H7 (cell line): Measurements from ENCODE around the gene ZNF784. TPM values are rescaled to one million over a fixed set of nuclear protein-coding genes. Genes with fewer than 3 reads are reported as not detected.

Experiments
- DNase-seq: peaks from one replicate; pipeline ENCODE4 v3.0.0; 2012
- H3K27me3 ChIP-seq: 2 replicates; pipeline ENCODE4 v1.6.0; 2011; ENCODE audit warnings: mild to moderate bottlenecking, low read length; ENCODE audit not compliant: control insufficient read depth, insufficient read depth
- H3K36me3 ChIP-seq: replicated peaks from 2 replicates; pipeline ENCODE4 v1.5.1; 2011; ENCODE audit warnings: low read length; ENCODE audit not compliant: control insufficient read depth, insufficient read depth
- H3K4me3 ChIP-seq: 2 replicates; pipeline ENCODE4 v1.5.1; 2011; ENCODE audit warnings: low read depth, mild to moderate bottlenecking, control low read depth, low read length, moderate library complexity; ENCODE audit not compliant: insufficient read depth
- total RNA-seq: library from RNA; depleted of rRNA; stranded (reverse); fragments of >200 nt; shearing (Covaris generic); gene quantifications from 2 replicates; pipeline ENCODE4 v1.2.3, GENCODE V29; 2014

The ZNF784 gene
- total RNA-seq, 1 experiment from 2014 or later = 12.5 TPM

DNA sequence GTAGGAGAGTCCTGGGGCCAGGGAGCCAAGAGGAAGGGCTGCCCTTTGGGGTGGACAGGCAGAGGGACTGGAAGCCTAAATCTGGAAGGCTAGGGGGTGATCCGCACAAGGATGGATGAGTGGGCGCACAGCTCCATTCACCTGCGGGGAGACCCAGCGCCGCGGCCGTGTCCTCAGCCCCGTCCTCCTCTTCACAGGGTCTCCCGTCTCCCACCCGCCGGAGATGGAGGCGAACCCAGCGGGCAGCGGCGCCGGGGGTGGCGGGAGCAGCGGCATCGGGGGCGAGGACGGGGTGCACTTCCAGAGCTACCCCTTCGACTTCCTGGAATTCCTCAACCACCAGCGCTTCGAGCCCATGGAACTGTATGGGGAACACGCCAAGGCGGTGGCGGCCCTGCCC is 11.0 kb downstream of the ZNF784 start:
- peaks cover 2% of the 10 kb centered on the region for H3K36me3 ChIP-seq
- H3K27me3 ChIP-seq = no peaks in the 10 kb centered on the region
- H3K4me3 ChIP-seq = no peak overlapping the region
- DNase-seq = peak; percentile 46

- Histone ChIP-seq H3K36me3 (peaks cover 2% of the 10 kb centered on the region), H3K27me3 (no peaks in the 10 kb centered on the region), H3K4me3 (no peak overlapping the region)
- DNase-seq = no peak
These were observed 12.3 kb downstream of the ZNF784 start for GRCh38 chr19:55611983-55612645.

DNA sequence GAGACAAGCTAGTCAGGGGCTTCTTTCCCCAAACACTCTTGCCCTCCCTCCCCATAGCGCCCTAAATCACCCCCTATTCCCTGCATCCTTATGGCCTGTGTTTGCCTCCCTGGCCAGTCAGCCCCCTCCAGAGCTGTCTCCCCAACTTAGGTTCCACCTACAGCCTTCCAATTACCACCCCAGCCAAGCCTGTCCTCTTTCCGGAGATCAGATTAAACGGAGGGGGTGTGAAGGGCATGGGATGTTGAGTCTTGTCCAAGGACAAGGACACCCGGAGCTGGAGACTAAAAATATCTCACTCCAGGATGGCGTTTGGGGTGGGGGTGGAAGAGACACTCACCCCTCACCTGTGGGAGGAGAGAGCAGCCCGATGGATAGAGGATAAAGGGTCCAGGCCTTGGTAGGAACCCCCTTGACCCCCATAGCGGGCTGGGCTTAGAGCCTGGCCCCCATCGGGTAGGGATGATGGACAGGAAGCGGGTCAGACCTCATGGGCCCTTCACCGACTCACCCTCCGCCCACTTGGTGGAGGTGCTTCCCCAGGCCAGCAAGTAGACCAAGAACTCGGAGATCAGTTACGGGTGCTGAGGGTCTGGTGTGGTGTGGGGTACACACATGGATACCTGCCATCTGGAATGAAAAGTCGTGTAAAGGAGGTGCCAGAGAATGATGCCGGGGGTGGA is 12.9 kb downstream of the ZNF784 start:
- no peak for DNase-seq
- Histone ChIP-seq H3K36me3 (peaks cover 2% of the 10 kb centered on the region), H3K27me3 (no peaks in the 10 kb centered on the region), H3K4me3 (no peak overlapping the region)

- Histone ChIP-seq H3K27me3 (no peaks in the 10 kb centered on the region), H3K36me3 (peaks cover 2% of the 10 kb centered on the region), H3K4me3 (no peak overlapping the region)
- no peak for DNase-seq
These were observed 15.0 kb downstream of the ZNF784 start for GRCh38 chr19:55609326-55609725.

DNA sequence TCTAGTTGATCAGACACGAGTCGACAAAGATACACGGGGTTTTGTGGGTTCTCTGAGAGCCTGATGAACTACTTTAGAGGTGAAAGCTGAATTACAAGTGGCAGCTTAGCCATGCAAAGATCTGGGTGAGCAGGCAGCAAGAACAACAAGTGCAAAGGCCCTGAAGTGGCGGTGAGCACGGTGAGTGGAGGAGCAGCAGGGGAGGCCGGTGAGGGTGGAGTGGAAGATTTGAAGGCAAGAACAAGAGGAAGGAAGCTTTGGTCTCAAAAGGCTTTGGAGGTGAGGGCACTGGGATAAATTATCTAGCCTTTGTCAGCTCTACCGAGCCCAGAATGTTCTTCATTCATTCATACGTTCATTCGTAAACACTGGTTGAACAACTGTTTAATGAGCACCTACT is 17.5 kb downstream of the ZNF784 start:
- Histone ChIP-seq H3K27me3 (no peaks in the 10 kb centered on the region), H3K4me3 (no peak overlapping the region), H3K36me3 (peaks cover 2% of the 10 kb centered on the region)
- DNase-seq = no peak

DNA sequence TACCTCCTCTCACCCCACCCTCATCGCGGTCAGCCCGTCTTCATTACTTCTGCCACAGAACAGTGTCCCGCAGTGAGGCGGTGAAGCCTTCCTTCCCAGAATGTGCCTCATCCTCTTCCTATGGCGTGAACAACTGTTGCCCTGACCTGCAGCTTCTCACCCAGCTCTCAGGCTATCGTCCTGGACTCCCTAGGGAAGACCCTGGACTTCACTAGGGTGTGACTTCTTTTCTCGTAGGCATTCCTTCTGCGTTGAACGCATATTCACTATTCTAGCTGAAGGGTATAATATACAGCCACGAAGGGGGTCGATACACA is 17.9 kb downstream of the ZNF784 start:
- peak overlapping the region; percentile 90; the same call in 1 of the 2 replicates for H3K4me3 ChIP-seq
- no peak for DNase-seq
- H3K27me3 ChIP-seq = no peaks in the 10 kb centered on the region
- peaks cover 2% of the 10 kb centered on the region for H3K36me3 ChIP-seq

GRCh38 chr19:55605637-55606470 is 18.5 kb downstream of the ZNF784 start, which contains the start of gene ZNF865:
Gene ZNF865, plus strand, starts transcription at chr19:55605647. Its CDS starts 7,972 bp downstream, at chr19:55613619.
- Histone ChIP-seq H3K27me3 (no peaks in the 10 kb centered on the region), H3K4me3 (peak within 1 kb of the TSS; percentile 90), H3K36me3 (peaks cover 2% of the 10 kb centered on the region)
- DNase-seq = peak; percentile 91

- peaks cover 2% of the 10 kb centered on the region for H3K36me3 ChIP-seq
- H3K27me3 ChIP-seq = no peaks in the 10 kb centered on the region
- peak overlapping the region; percentile 90 for H3K4me3 ChIP-seq
- peak; percentile 99 for DNase-seq
These were observed 19.1 kb downstream of the ZNF784 start for GRCh38 chr19:55605207-55605636.

GRCh38 chr19:55603581-55604292 is 20.6 kb downstream of the ZNF784 start:
- no peaks in the 10 kb centered on the region for H3K36me3 ChIP-seq
- H3K4me3 ChIP-seq = no peak overlapping the region
- no peaks in the 10 kb centered on the region for H3K27me3 ChIP-seq
- peak; percentile 88 for DNase-seq

- H3K27me3 ChIP-seq = no peaks in the 10 kb centered on the region
- H3K36me3 ChIP-seq = no peaks in the 10 kb centered on the region
- no peak for DNase-seq
- no peak overlapping the region for H3K4me3 ChIP-seq
These were observed 21.3 kb downstream of the ZNF784 start for GRCh38 chr19:55603115-55603514.

DNA sequence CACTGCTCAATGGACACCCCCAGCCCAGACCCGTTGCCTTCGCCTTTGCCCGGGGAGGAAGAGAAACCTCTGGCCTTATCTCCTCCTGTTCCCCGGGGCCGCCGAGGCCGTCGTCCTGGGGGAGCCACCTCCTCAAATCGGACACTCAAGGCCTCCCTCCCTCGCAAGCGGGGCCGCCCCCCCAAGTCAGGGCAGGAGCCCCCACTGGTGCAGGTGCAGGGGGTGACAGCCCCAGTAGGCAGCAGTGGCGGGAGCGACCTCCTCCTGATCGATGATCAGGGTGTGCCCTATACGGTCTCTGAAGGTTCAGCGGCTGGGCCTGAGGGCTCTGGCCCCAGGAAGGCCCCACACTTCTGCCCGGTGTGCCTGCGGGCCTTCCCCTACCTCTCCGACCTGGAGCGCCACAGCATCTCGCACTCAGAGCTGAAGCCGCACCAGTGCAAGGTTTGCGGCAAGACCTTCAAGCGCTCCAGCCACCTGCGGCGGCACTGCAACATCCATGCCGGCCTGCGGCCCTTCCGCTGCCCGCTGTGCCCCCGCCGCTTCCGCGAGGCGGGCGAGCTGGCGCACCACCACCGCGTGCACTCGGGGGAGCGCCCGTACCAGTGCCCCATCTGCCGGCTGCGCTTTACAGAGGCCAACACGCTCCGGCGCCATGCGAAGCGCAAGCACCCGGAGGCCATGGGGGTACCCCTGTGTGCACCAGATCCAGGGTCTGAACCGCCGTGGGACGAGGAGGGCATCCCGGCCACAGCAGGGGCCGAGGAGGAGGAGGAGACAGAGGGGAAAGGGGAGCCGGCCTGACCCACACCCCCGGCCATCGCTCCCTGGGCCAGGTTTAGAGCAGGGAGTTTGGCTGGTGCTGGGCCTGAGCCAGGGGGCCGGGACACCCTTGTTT is 22.0 kb downstream of the ZNF784 start:
- no peak for DNase-seq
- Histone ChIP-seq H3K27me3 (no peaks in the 10 kb centered on the region), H3K4me3 (no peak overlapping the region), H3K36me3 (no peaks in the 10 kb centered on the region)

DNA sequence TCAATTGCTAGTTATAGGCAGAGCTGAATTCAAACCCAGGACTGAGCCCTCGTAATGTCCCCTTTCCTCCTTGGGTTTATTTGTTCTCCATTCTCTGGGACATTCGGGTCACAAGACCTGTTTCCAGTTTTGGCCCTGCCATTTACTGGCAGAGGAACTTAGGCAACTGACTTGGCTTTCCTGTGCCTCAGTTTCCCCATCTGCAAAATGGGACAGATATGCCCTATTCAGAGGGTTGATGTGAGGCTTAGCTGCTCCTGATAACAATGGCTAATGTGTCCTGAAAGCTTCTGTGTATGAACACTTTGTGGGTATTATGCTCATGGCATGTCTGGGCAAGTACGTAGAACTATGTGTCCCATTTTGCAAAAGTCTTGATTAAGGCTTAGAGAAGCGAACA is 23.3 kb downstream of the ZNF784 start:
- H3K27me3 ChIP-seq = no peaks in the 10 kb centered on the region
- no peak for DNase-seq
- H3K4me3 ChIP-seq = peak overlapping the region; percentile 57
- peaks cover 3% of the 10 kb centered on the region; the same call in 1 of the 2 replicates for H3K36me3 ChIP-seq

DNA sequence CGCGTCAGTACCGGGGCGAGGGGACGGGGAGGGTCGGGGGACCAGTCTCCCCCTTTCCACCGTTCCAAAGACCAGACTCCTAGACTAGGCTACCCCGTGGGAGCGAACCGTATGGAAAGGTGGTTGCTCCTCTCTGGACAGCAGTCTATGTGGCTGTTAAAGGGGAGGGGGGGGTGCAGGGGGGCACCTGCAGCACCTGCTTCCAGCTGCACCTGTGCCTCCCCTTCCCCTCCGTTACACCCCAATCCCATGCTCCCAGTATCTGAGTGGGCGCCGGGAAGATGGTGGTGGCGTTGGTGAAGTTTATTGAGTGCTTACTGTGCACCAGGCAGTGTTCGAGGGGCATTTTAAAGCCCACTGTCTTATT is 23.7 kb downstream of the ZNF784 start:
- no peak for DNase-seq
- H3K36me3 ChIP-seq = peaks cover 3% of the 10 kb centered on the region; the same call in 1 of the 2 replicates
- no peaks in the 10 kb centered on the region for H3K27me3 ChIP-seq
- H3K4me3 ChIP-seq = peak overlapping the region; percentile 57
